Measurements from ENCODE around the gene ATF2.

DNA sequence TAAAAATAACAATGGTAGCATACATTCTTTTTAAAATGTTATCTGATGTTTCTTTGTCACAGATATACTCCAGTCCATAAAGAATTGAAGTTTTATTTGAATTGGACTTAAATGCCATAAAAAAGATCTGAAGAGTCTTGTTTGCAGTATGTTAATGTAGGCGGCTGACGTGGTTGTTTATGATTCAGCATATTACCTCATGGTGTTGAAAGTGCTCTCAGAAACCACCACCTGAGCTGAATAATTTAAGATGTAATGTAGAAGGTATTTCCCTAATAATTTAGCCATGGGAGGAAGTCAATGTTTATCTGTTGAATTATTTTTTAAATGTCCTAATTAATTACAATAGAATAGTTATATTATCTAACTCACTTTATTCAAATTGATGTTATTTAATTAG is 104.3 kb downstream of the ATF2 start:
- no peak for TF ChIP-seq TAF1 (IDR thresholded peaks at IDR 0.05; ENCODE audit: borderline replicate concordance, insufficient read depth, low read length)
- TF ChIP-seq POLR2AphosphoS5 (IDR thresholded peaks at IDR 0.05; ENCODE audit: low read depth, low read length): no peak
- TF ChIP-seq, protein P1, sequence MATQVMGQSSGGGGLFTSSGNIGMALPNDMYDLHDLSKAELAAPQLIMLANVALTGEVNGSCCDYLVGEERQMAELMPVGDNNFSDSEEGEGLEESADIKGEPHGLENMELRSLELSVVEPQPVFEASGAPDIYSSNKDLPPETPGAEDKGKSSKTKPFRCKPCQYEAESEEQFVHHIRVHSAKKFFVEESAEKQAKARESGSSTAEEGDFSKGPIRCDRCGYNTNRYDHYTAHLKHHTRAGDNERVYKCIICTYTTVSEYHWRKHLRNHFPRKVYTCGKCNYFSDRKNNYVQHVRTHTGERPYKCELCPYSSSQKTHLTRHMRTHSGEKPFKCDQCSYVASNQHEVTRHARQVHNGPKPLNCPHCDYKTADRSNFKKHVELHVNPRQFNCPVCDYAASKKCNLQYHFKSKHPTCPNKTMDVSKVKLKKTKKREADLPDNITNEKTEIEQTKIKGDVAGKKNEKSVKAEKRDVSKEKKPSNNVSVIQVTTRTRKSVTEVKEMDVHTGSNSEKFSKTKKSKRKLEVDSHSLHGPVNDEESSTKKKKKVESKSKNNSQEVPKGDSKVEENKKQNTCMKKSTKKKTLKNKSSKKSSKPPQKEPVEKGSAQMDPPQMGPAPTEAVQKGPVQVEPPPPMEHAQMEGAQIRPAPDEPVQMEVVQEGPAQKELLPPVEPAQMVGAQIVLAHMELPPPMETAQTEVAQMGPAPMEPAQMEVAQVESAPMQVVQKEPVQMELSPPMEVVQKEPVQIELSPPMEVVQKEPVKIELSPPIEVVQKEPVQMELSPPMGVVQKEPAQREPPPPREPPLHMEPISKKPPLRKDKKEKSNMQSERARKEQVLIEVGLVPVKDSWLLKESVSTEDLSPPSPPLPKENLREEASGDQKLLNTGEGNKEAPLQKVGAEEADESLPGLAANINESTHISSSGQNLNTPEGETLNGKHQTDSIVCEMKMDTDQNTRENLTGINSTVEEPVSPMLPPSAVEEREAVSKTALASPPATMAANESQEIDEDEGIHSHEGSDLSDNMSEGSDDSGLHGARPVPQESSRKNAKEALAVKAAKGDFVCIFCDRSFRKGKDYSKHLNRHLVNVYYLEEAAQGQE (IDR thresholded peaks at IDR 0.05; ENCODE audit: insufficient read depth in 1 of 2, low read depth in 2 of 2, low read length in 2 of 2): no peak

All from PFSK-1 (cell line).